HG03095 (cell line): ENCODE data around the gene IMPDH1.

Source experiments
- ATAC-seq: cut with Tn5 transposase; IDR thresholded peaks from one replicate; pipeline ENCODE4 v1.9.1; 2021; ENCODE audit warnings: moderate library complexity; ENCODE audit not compliant: unreplicated experiment

IMPDH1 gene

GRCh38 chr7:128363261-128363721 lies 46.5 kb downstream of the IMPDH1 start:
- ATAC-seq, result no peak

GRCh38 chr7:128362670-128363069 lies 47.1 kb downstream of the IMPDH1 start:
- no peak for ATAC-seq

- no peak for ATAC-seq
These were observed 48.1 kb downstream of the IMPDH1 start, which contains the start of gene PRRT4 for GRCh38 chr7:128361411-128362379. PRRT4 (minus strand) TSS chr7:128361690.

- no peak for ATAC-seq
These were observed 49.5 kb downstream of the IMPDH1 start for GRCh38 chr7:128360359-128360678.

- no peak for ATAC-seq
These were observed 49.8 kb downstream of the IMPDH1 start for GRCh38 chr7:128359939-128360338.

- no peak for ATAC-seq
These were observed 50.4 kb downstream of the IMPDH1 start for GRCh38 chr7:128359336-128359735.

- ATAC-seq, result no peak
These were observed 51.5 kb downstream of the IMPDH1 start for GRCh38 chr7:128358233-128358632.

GRCh38 chr7:128357217-128357613 lies 52.6 kb downstream of the IMPDH1 start:
- no peak for ATAC-seq

GRCh38 chr7:128356546-128357216 lies 53.1 kb downstream of the IMPDH1 start:
- ATAC-seq, result no peak

GRCh38 chr7:128353610-128354009 lies 56.2 kb downstream of the IMPDH1 start:
- no peak for ATAC-seq

GRCh38 chr7:128353189-128353588 lies 56.6 kb downstream of the IMPDH1 start:
- no peak for ATAC-seq

GRCh38 chr7:128352636-128353035 lies 57.1 kb downstream of the IMPDH1 start:
- no peak for ATAC-seq

- ATAC-seq, result no peak
These were observed 57.6 kb downstream of the IMPDH1 start for GRCh38 chr7:128352153-128352537.

- no peak for ATAC-seq
These were observed 58.3 kb downstream of the IMPDH1 start for GRCh38 chr7:128351296-128352152.

GRCh38 chr7:128350708-128351295 lies 59.0 kb downstream of the IMPDH1 start:
- ATAC-seq, result no peak

GRCh38 chr7:128349466-128349825 lies 60.3 kb downstream of the IMPDH1 start:
- no peak for ATAC-seq

GRCh38 chr7:128347647-128348097 lies 62.1 kb downstream of the IMPDH1 start:
- ATAC-seq, result no peak

GRCh38 chr7:128344431-128344774 lies 65.4 kb downstream of the IMPDH1 start:
- no peak for ATAC-seq

- peak; percentile 92 for ATAC-seq
These were observed 66.0 kb downstream of the IMPDH1 start, which contains the start of gene RBM28 for GRCh38 chr7:128343554-128344430. RBM28 (minus strand) TSS chr7:128343908; CDS start chr7:128343793, 115 bp downstream.
